ENCODE data around the gene EDEM3.
"Not testable (repeated sequence)": the region's sequence is repeated elsewhere in the genome, so short reads cannot be mapped to it uniquely, and the experiment has no call there.

The EDEM3 gene

DNA sequence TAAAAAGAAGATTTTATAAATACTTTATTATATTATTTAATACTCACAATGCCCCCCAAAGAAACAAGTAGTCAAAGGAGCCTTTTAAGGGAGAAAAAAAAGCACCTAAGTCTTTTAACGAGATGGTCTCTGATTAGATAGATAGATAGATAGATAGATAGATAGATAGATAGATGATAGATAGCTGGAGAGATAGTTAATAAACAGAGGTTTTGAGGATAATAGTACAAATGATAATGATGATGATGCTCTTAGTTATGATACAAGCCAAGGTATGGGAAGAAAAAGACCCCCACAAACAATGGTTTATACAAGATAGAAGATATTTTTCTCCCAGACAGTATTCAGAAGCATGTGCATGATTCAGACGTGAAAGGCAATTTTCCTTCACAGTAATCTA, 14.6 kb upstream of the EDEM3 start:
- Histone ChIP-seq H3K27ac (ENCODE audit: low read depth, low read length) (no peak overlapping the region), H3K4me3 (ENCODE audit: low read depth, low read length) (no peak overlapping the region), H3K9me3 (ENCODE audit: control insufficient read depth, insufficient read depth, low read length) (no peaks in the 10 kb centered on the region), H3K4me1 (ENCODE audit: control insufficient read depth, insufficient read depth, low read length) (no peaks in the 10 kb centered on the region), H3K36me3 (ENCODE audit: control insufficient read depth, insufficient read depth, low read length) (no peaks in the 10 kb centered on the region), H3K27me3 (ENCODE audit: control insufficient read depth, insufficient read depth, low read length) (no peaks in the 10 kb centered on the region), H3K9ac (ENCODE audit: low read depth, low read length) (no peak overlapping the region)

DNA sequence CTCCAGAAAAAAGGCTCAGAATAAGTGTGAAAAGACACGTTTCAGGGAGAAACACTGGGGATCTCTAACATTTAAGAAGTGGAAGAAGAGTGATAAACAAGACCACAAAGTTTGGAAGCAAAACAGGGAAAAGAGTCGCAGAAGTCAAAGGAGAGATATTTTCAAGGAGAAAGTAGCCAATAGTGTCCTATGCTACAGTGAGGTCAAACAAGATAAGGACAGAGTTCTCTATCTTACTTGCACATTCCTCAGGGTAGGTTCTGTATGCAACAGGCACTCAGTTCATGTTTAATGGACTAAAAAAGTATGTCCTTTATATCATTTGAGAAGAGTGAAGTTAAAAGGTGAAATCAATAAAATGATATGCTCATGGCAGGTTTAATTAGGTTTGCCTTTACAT, 13.8 kb upstream of the EDEM3 start:
- H3K9ac ChIP-seq (ENCODE audit: low read depth, low read length) = no peak overlapping the region
- no peaks in the 10 kb centered on the region for H3K27me3 ChIP-seq (ENCODE audit: control insufficient read depth, insufficient read depth, low read length)
- no peak overlapping the region for H3K27ac ChIP-seq (ENCODE audit: low read depth, low read length)
- H3K9me3 ChIP-seq (ENCODE audit: control insufficient read depth, insufficient read depth, low read length) = no peaks in the 10 kb centered on the region
- no peaks in the 10 kb centered on the region for H3K4me1 ChIP-seq (ENCODE audit: control insufficient read depth, insufficient read depth, low read length)
- H3K36me3 ChIP-seq (ENCODE audit: control insufficient read depth, insufficient read depth, low read length) = no peaks in the 10 kb centered on the region
- H3K4me3 ChIP-seq (ENCODE audit: low read depth, low read length) = no peak overlapping the region

DNA sequence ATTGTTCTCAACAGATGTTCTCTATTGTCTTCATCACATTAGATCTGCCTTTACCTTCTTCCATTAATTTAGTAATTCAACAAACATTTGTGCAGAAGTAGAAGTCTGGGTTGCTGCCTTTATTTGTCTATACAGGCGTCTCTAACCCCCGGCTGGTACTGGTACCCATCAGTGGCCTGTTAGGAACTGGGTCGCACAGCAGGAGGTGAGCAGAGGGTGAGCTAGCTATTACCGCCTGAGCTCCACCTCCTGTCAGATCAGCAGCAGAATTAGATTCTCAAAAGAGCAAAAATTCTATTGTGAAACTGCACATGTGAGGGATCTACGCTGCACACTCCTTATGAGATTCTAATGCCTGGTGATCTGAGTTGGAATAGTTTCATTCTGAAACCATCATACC, 12.9 kb upstream of the EDEM3 start:
- no peak overlapping the region for H3K27ac ChIP-seq (ENCODE audit: low read depth, low read length)
- H3K27me3 ChIP-seq (ENCODE audit: control insufficient read depth, insufficient read depth, low read length) = no peaks in the 10 kb centered on the region
- H3K9me3 ChIP-seq (ENCODE audit: control insufficient read depth, insufficient read depth, low read length) = no peaks in the 10 kb centered on the region
- no peak overlapping the region for H3K9ac ChIP-seq (ENCODE audit: low read depth, low read length)
- no peaks in the 10 kb centered on the region for H3K4me1 ChIP-seq (ENCODE audit: control insufficient read depth, insufficient read depth, low read length)
- H3K36me3 ChIP-seq (ENCODE audit: control insufficient read depth, insufficient read depth, low read length) = no peaks in the 10 kb centered on the region
- H3K4me3 ChIP-seq (ENCODE audit: low read depth, low read length) = no peak overlapping the region

DNA sequence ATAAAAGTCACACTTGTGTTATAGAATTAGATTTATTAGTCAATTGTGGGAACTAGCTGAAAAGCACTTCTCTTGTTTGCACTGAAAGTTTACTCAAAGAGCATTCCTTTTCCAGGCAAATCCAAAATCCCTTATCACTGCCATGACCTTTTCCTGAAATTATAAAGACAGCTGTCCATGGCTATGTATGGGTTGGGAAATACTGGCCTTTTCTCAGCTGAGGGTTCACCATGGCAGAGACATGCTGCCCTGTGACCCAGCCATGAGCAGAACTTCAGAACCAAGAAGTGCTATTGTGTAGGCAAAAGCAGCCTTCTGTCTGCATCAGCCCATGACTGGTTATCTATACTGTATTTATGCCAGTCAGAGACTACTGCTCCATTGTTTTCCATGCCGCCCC, 9.8 kb upstream of the EDEM3 start:
- Histone ChIP-seq H3K36me3 (ENCODE audit: control insufficient read depth, insufficient read depth, low read length) (no peaks in the 10 kb centered on the region), H3K27ac (ENCODE audit: low read depth, low read length) (no peak overlapping the region), H3K4me1 (ENCODE audit: control insufficient read depth, insufficient read depth, low read length) (no peaks in the 10 kb centered on the region), H3K9ac (ENCODE audit: low read depth, low read length) (no peak overlapping the region), H3K9me3 (ENCODE audit: control insufficient read depth, insufficient read depth, low read length) (no peaks in the 10 kb centered on the region), H3K4me3 (ENCODE audit: low read depth, low read length) (no peak overlapping the region), H3K27me3 (ENCODE audit: control insufficient read depth, insufficient read depth, low read length) (no peaks in the 10 kb centered on the region)

DNA sequence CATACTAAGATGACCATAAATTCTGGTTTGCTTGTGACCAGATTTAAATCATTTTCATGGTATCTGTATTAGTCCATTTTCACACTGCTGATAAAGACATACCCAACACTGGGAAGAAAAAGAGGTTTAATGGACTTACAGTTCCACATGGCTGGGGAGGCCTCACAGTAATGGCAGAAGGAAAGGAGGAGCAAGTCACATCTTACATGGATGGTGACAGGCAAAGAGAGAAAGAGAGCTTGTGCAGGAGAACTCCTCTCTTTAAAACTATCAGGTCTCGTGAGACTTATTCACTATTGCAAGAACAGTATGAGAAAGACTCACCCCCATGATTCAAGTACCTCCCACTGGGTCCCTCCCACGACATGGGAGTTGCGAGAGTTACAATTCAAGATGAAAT, 8.9 kb upstream of the EDEM3 start:
- not testable (repeated sequence) for H3K4me3 ChIP-seq (ENCODE audit: low read depth, low read length); H3K27ac ChIP-seq (ENCODE audit: low read depth, low read length); H3K4me1 ChIP-seq (ENCODE audit: control insufficient read depth, insufficient read depth, low read length); H3K27me3 ChIP-seq (ENCODE audit: control insufficient read depth, insufficient read depth, low read length); H3K9ac ChIP-seq (ENCODE audit: low read depth, low read length); H3K36me3 ChIP-seq (ENCODE audit: control insufficient read depth, insufficient read depth, low read length); H3K9me3 ChIP-seq (ENCODE audit: control insufficient read depth, insufficient read depth, low read length)

DNA sequence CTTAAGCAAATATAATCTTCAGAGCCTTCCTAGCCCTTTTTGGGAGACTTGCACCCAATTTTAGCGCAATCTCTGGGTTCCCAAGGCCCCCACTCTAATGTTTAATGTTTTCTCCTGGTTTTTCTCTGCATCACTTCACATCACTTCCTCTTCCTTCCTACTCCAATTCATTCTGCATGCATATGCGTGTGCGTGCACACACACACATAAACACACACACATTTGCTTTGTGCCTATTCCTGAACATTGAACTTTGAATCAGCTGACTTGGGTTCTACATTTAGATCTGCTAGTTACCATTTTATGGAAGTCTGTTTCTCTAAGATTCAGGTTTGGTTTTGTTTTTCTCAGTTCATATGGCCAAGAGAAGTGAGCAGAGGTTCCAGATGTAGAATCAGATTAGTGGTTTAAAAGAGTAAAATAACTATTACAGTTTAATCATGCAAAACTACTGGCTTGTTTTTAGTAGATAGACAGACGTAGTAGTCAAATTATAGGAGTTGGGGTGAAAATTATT, 7.4 kb upstream of the EDEM3 start:
- no peak overlapping the region for H3K9ac ChIP-seq (ENCODE audit: low read depth, low read length)
- H3K9me3 ChIP-seq (ENCODE audit: control insufficient read depth, insufficient read depth, low read length) = no peaks in the 10 kb centered on the region
- H3K4me1 ChIP-seq (ENCODE audit: control insufficient read depth, insufficient read depth, low read length) = no peaks in the 10 kb centered on the region
- H3K36me3 ChIP-seq (ENCODE audit: control insufficient read depth, insufficient read depth, low read length) = no peaks in the 10 kb centered on the region
- H3K27ac ChIP-seq (ENCODE audit: low read depth, low read length) = no peak overlapping the region
- peaks cover 2% of the 10 kb centered on the region; the same call in 1 of the 2 replicates for H3K27me3 ChIP-seq (ENCODE audit: control insufficient read depth, insufficient read depth, low read length)
- no peak overlapping the region for H3K4me3 ChIP-seq (ENCODE audit: low read depth, low read length)

DNA sequence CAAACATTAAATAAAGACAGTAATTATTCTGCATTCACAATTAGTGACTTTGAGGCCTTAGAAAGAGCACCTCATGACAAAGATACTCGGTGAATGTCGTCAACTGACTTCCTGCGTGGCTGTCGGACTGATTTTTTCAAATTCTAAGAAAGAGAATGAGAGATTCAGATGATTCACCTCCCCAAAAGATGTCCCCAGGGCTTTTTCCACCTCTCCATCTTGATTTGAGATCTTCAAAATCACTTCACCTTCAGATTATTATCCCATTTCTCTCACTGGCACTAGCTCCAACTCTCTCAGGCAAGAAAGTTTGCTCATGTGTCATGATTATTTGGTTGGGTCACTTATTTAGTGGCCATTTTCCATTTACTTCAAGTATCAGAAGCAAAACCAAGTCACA, 5.0 kb upstream of the EDEM3 start:
- H3K4me3 ChIP-seq (ENCODE audit: low read depth, low read length) = no peak overlapping the region
- peaks cover 17% of the 10 kb centered on the region for H3K27me3 ChIP-seq (ENCODE audit: control insufficient read depth, insufficient read depth, low read length)
- H3K27ac ChIP-seq (ENCODE audit: low read depth, low read length) = no peak overlapping the region
- H3K4me1 ChIP-seq (ENCODE audit: control insufficient read depth, insufficient read depth, low read length) = no peaks in the 10 kb centered on the region
- no peak overlapping the region for H3K9ac ChIP-seq (ENCODE audit: low read depth, low read length)
- H3K9me3 ChIP-seq (ENCODE audit: control insufficient read depth, insufficient read depth, low read length) = no peaks in the 10 kb centered on the region
- H3K36me3 ChIP-seq (ENCODE audit: control insufficient read depth, insufficient read depth, low read length) = no peaks in the 10 kb centered on the region

DNA sequence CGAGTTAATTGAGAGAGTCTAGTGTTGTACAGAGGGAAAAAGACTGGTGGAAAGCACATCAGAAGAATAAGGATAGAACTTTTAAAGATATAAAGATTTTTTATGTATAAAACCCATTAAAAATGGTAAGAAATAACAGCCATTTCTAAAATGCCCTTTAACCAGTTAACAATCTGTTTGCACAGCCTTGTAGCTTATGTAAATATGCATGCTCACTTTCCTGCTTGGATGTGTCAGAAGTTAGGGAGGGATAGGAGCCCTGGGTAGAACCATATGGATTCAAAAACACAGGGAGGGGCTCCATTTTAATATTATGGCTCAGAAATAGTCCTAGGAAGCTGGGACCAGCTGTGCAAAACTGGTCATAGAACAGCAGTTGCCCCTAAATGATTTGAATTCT, 4.5 kb upstream of the EDEM3 start:
- Histone ChIP-seq H3K4me1 (ENCODE audit: control insufficient read depth, insufficient read depth, low read length) (no peaks in the 10 kb centered on the region), H3K27ac (ENCODE audit: low read depth, low read length) (no peak overlapping the region), H3K4me3 (ENCODE audit: low read depth, low read length) (no peak overlapping the region), H3K9ac (ENCODE audit: low read depth, low read length) (no peak overlapping the region), H3K9me3 (ENCODE audit: control insufficient read depth, insufficient read depth, low read length) (no peaks in the 10 kb centered on the region), H3K36me3 (ENCODE audit: control insufficient read depth, insufficient read depth, low read length) (no peaks in the 10 kb centered on the region), H3K27me3 (ENCODE audit: control insufficient read depth, insufficient read depth, low read length) (peaks cover 17% of the 10 kb centered on the region)

DNA sequence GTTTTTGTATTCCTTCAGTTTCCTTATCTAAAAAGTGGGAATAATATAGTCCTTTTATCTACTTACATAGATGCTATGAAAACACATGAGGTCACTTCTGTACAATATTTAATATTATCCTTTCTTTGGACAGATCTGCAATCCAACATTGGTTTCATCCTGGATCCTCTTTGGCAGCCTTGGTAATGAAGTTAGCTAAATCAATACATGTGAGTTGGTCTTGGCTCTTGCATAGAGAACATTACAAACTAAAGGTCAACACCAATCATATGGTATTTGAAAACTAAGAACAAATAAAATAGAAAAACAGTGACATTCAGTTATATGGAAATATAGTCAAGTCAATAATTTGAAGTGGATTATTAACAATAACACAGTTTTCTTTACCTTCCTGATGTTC, 3.2 kb upstream of the EDEM3 start:
- Histone ChIP-seq H3K4me1 (ENCODE audit: control insufficient read depth, insufficient read depth, low read length) (peaks cover 6% of the 10 kb centered on the region; the same call in 1 of the 2 replicates), H3K9me3 (ENCODE audit: control insufficient read depth, insufficient read depth, low read length) (no peaks in the 10 kb centered on the region), H3K9ac (ENCODE audit: low read depth, low read length) (no peak overlapping the region), H3K4me3 (ENCODE audit: low read depth, low read length) (no peak overlapping the region), H3K27me3 (ENCODE audit: control insufficient read depth, insufficient read depth, low read length) (peaks cover 17% of the 10 kb centered on the region), H3K27ac (ENCODE audit: low read depth, low read length) (no peak overlapping the region), H3K36me3 (ENCODE audit: control insufficient read depth, insufficient read depth, low read length) (no peaks in the 10 kb centered on the region)

DNA sequence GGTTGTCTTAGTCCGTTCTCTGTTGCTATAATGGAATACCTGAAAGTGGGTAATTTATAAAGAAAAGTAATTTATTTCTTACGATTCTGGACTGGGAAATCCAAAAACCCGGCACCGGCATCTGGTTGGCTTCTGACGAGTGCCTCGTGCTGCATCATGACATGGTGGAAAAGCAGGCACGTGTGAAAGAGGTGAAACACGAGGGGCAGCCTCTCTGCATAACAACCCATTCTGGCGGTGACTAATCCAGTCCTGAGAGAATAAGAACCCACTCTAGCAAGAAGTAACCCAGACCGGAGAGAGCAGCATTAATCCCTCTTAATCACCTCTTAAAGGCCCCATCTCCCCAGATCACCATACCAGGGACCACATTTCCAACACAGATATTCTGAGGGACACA, 2.7 kb upstream of the EDEM3 start:
- H3K27ac ChIP-seq (ENCODE audit: low read depth, low read length) = no peak overlapping the region
- H3K4me3 ChIP-seq (ENCODE audit: low read depth, low read length) = no peak overlapping the region
- H3K27me3 ChIP-seq (ENCODE audit: control insufficient read depth, insufficient read depth, low read length) = peaks cover 17% of the 10 kb centered on the region
- H3K36me3 ChIP-seq (ENCODE audit: control insufficient read depth, insufficient read depth, low read length) = no peaks in the 10 kb centered on the region
- H3K9me3 ChIP-seq (ENCODE audit: control insufficient read depth, insufficient read depth, low read length) = no peaks in the 10 kb centered on the region
- H3K4me1 ChIP-seq (ENCODE audit: control insufficient read depth, insufficient read depth, low read length) = peaks cover 6% of the 10 kb centered on the region; the same call in 1 of the 2 replicates
- H3K9ac ChIP-seq (ENCODE audit: low read depth, low read length) = no peak overlapping the region

DNA sequence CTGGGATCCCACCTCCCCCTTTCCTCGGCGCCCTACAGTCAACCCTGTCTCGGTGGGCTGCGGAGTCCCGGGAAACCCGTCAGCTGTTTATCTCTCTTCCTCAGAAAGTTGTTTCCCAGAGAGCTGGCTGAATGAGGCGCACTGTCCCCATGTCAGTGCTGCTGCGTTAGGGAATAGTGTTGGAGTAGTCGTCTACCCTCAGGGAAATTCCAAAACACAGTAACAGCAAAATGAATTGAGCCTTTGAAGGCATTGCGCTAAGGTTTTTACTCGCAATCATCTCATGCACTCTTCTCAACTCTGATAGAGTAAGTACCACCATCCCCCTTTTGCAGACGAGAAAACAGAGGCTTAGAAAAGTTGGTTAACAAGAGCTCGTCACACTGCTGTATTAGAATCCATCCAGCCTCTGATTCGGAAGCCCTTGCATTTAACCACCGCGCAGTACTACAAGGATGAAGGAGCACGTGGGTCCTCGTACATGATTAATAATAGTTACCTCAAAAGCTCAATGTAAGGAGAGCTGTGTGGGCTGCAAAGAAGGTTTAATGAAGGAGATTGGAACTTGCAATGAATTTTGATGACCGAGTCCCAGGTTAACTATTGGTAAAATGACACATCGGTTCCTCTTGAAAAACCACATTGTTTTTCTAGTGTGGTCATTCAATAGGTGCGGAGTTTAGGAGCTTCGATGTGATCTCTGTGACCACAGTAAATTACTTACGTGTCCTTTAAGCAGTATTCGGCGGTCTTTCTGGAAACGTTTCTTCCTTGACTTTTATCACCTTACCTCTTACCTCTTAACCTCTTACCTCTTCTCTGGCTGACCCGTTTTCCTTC, 788 bp upstream of the EDEM3 start:
- H3K4me1 ChIP-seq (ENCODE audit: control insufficient read depth, insufficient read depth, low read length) = peaks cover 6% of the 10 kb centered on the region; the same call in 1 of the 2 replicates
- H3K27ac ChIP-seq (ENCODE audit: low read depth, low read length) = no peak overlapping the region
- H3K9me3 ChIP-seq (ENCODE audit: control insufficient read depth, insufficient read depth, low read length) = no peaks in the 10 kb centered on the region
- H3K4me3 ChIP-seq (ENCODE audit: low read depth, low read length) = peak overlapping the region; percentile 87
- no peak overlapping the region for H3K9ac ChIP-seq (ENCODE audit: low read depth, low read length)
- H3K36me3 ChIP-seq (ENCODE audit: control insufficient read depth, insufficient read depth, low read length) = no peaks in the 10 kb centered on the region
- H3K27me3 ChIP-seq (ENCODE audit: control insufficient read depth, insufficient read depth, low read length) = peaks cover 17% of the 10 kb centered on the region

Measured in HUES48 (cell line).